ENCODE results near the gene ETAA1.

DNA sequence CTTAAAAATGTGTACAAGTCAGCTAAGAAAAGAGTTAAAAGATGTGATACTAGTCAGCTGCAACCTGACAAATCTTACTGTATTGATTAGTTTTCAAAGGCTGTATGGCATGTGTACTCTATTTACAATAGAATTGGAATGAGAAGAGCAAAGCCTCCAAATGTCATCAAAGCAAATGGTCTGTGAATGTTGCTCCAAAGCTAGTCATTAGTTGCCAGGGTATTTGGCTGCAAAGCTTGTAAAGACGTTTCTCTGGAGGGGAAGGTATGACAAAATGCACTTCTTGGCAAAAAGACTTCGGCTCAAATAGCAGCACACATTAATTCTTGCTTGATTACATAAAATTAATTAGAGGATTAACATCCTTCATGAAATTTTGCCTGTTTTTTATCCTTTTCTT lies 59.3 kb downstream of the ETAA1 start:
- TF ChIP-seq POLR2A (IDR thresholded peaks at IDR 0.05): no peak
- TF ChIP-seq, protein P1, sequence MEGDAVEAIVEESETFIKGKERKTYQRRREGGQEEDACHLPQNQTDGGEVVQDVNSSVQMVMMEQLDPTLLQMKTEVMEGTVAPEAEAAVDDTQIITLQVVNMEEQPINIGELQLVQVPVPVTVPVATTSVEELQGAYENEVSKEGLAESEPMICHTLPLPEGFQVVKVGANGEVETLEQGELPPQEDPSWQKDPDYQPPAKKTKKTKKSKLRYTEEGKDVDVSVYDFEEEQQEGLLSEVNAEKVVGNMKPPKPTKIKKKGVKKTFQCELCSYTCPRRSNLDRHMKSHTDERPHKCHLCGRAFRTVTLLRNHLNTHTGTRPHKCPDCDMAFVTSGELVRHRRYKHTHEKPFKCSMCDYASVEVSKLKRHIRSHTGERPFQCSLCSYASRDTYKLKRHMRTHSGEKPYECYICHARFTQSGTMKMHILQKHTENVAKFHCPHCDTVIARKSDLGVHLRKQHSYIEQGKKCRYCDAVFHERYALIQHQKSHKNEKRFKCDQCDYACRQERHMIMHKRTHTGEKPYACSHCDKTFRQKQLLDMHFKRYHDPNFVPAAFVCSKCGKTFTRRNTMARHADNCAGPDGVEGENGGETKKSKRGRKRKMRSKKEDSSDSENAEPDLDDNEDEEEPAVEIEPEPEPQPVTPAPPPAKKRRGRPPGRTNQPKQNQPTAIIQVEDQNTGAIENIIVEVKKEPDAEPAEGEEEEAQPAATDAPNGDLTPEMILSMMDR (IDR thresholded peaks at IDR 0.05 in 8 of 11, conservative IDR thresholded peaks at IDR 0.05 in 3 of 11): no peak
- no peak for TF ChIP-seq POLR2AphosphoS5 (IDR thresholded peaks at IDR 0.05)

Data from spleen (tissue), 7 donors.